PFSK-1 (cell line): Measurements from ENCODE around the gene PLAGL2.

Source experiments
- POLR2AphosphoS5 ChIP-seq: IDR thresholded peaks from 2 replicates; pipeline ENCODE4 v1.6.1; 2012; ENCODE audit warnings: low read depth, mild to moderate bottlenecking, control low read depth, low read length, moderate library complexity
- REST ChIP-seq, 2 experiments: IDR thresholded peaks; 2 replicates each; pipeline versions ENCODE4 v1.6.1 to v1.8.0; 2011 to 2012; ENCODE audit warnings: low read depth in 2 of 2, low read length in 2 of 2, control low read depth in 1 of 2, inconsistent platforms in 1 of 2, mild to moderate bottlenecking in 1 of 2, moderate library complexity in 1 of 2; ENCODE audit not compliant: insufficient read depth in 1 of 2
- SIN3A ChIP-seq: IDR thresholded peaks from 2 replicates; pipeline ENCODE4 v1.6.1; 2012; ENCODE audit warnings: mild to moderate bottlenecking, low read length, moderate library complexity, borderline replicate concordance; ENCODE audit not compliant: insufficient read depth
- TAF1 ChIP-seq: IDR thresholded peaks from 2 replicates; pipeline ENCODE4 v1.6.1; 2012; ENCODE audit warnings: low read length, control low read depth, borderline replicate concordance; ENCODE audit not compliant: insufficient read depth

GRCh38 chr20:32152421-32153155 lies 55.0 kb downstream of the PLAGL2 start:
- no peak for TF ChIP-seq REST (IDR thresholded peaks at IDR 0.05; ENCODE audit: insufficient read depth in 1 of 2, low read depth in 2 of 2, low read length in 2 of 2)
- TF ChIP-seq POLR2AphosphoS5: no peak
- TF ChIP-seq TAF1: no peak
- TF ChIP-seq SIN3A: no peak
